Erythroblast (primary cell): ENCODE data around the gene LRRC74B.
"Not testable (repeated sequence)": the region's sequence is repeated elsewhere in the genome, so short reads cannot be mapped to it uniquely, and the experiment has no call there.

Experiments
- GATA1 ChIP-seq: IDR thresholded peaks from 2 replicates; pipeline ENCODE4 v1.6.1; 2011; ENCODE audit warnings: low read depth, mild to moderate bottlenecking, control low read depth, low read length, moderate library complexity
- POLR2A ChIP-seq: IDR thresholded peaks from 2 replicates; pipeline ENCODE4 v1.6.1; 2011; ENCODE audit warnings: mild to moderate bottlenecking, low read length

DNA sequence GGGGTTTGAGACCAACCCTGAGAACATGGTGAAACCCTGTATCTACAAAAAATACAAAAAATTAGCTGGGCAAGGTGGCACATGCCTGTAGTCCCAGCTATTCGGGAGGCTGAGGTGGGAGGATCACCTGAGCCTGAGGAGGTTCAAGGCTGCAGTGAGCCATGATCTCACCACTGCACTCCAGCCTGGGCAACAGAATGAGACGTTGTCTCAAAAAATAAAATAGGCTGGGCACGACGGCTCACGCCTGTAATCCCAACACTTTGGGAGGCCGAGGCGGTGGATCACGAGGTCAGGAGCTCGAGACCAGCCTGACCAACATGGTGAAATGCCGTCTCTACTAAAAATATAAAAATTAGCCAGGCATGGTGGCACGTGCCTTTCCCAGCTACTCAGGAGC lies 18.7 kb downstream of the LRRC74B start:
- TF ChIP-seq POLR2A, GATA1: not testable (repeated sequence)
